ENCODE data around the gene FYN. TPM values are rescaled to one million over a fixed set of nuclear protein-coding genes. Genes with fewer than 3 reads are reported as not detected.

FYN gene
- total RNA-seq, 4 donors from 2014 or later = 37.8 to 65.8 (median 53.8) TPM

GRCh38 chr6:111894951-111895350 lies 21.7 kb upstream of the FYN start:
- H3K27ac ChIP-seq (replicated peaks in 1 of 4) = no peak overlapping the region
- no peak for DNase-seq (ENCODE audit: extremely low spot score)
- intact Hi-C loops (cut with DNase I) = no loop called here
- H3K4me3 ChIP-seq = no peak overlapping the region
- no peaks in the 10 kb centered on the region for H3K4me1 ChIP-seq
- 89% methylated on average over 1 of the region's 1 CpG for WGBS
- H3K27me3 ChIP-seq = no peaks in the 10 kb centered on the region
- H3K36me3 ChIP-seq = no peaks in the 10 kb centered on the region
- no peaks in the 10 kb centered on the region for H3K9me3 ChIP-seq
- TF ChIP-seq EP300 (IDR thresholded peaks at IDR 0.05) (no peak), POLR2AphosphoS5 (IDR thresholded peaks at IDR 0.05) (no peak), POLR2A (IDR thresholded peaks at IDR 0.05; ENCODE audit: low read depth) (no peak), CTCF (IDR thresholded peaks at IDR 0.05) (no peak)

GRCh38 chr6:111894272-111894671 lies 21.0 kb upstream of the FYN start:
- no peak for DNase-seq (ENCODE audit: extremely low spot score)
- Histone ChIP-seq H3K36me3 (no peaks in the 10 kb centered on the region), H3K27ac (replicated peaks in 1 of 4) (no peak overlapping the region), H3K4me3 (no peak overlapping the region), H3K27me3 (no peaks in the 10 kb centered on the region), H3K4me1 (peaks cover 0 to 5% (median 1%) of the 10 kb centered on the region in 4 donors), H3K9me3 (no peaks in the 10 kb centered on the region)
- WGBS = 98% methylated on average over 2 of the region's 2 CpGs
- intact Hi-C loops (cut with DNase I) = no loop called here
- TF ChIP-seq POLR2AphosphoS5 (IDR thresholded peaks at IDR 0.05) = no peak
- TF ChIP-seq CTCF (IDR thresholded peaks at IDR 0.05) = no peak
- TF ChIP-seq POLR2A (IDR thresholded peaks at IDR 0.05; ENCODE audit: low read depth) = no peak
- no peak for TF ChIP-seq EP300 (IDR thresholded peaks at IDR 0.05)

- no peaks in the 10 kb centered on the region for H3K9me3 ChIP-seq
- TF ChIP-seq POLR2A (IDR thresholded peaks at IDR 0.05; ENCODE audit: low read depth) (no peak), EP300 (IDR thresholded peaks at IDR 0.05) (no peak), CTCF (IDR thresholded peaks at IDR 0.05) (no peak), POLR2AphosphoS5 (IDR thresholded peaks at IDR 0.05) (no peak)
- H3K27ac ChIP-seq (replicated peaks in 1 of 4) = no peak overlapping the region
- no peaks in the 10 kb centered on the region for H3K27me3 ChIP-seq
- H3K36me3 ChIP-seq = no peaks in the 10 kb centered on the region
- H3K4me3 ChIP-seq = no peak overlapping the region
- H3K4me1 ChIP-seq = peaks cover 0 to 11% (median 5%) of the 10 kb centered on the region in 4 donors
- 72% methylated on average over 4 of the region's 4 CpGs for WGBS
- no peak for DNase-seq (ENCODE audit: extremely low spot score)
- intact Hi-C loops (cut with DNase I) = no loop called here
These were observed 19.2 kb upstream of the FYN start for GRCh38 chr6:111892431-111892830.

- intact Hi-C loops (cut with DNase I) = no loop called here
- Histone ChIP-seq H3K4me3 (no peak overlapping the region), H3K36me3 (no peaks in the 10 kb centered on the region), H3K4me1 (peaks cover 0 to 11% (median 5%) of the 10 kb centered on the region in 4 donors), H3K27ac (replicated peaks in 1 of 4) (no peak overlapping the region), H3K27me3 (no peaks in the 10 kb centered on the region), H3K9me3 (no peaks in the 10 kb centered on the region)
- TF ChIP-seq EP300 (IDR thresholded peaks at IDR 0.05) (no peak), CTCF (IDR thresholded peaks at IDR 0.05) (no peak), POLR2A (IDR thresholded peaks at IDR 0.05; ENCODE audit: low read depth) (no peak), POLR2AphosphoS5 (IDR thresholded peaks at IDR 0.05) (no peak)
- no peak for DNase-seq (ENCODE audit: extremely low spot score)
These were observed 17.7 kb upstream of the FYN start for GRCh38 chr6:111890988-111891387.

Measured in esophagus muscularis mucosa (tissue), 4 donors.